CD1c-positive myeloid dendritic cell (primary cell): ENCODE results near the gene AGBL4.
"Not testable (repeated sequence)": the region's sequence is repeated elsewhere in the genome, so short reads cannot be mapped to it uniquely, and the experiment has no call there.

Experiments used
- DNase-seq: peaks from one replicate; pipeline ENCODE4 v3.0.0-alpha.2; 2016; ENCODE audit errors: extremely low spot score

AGBL4 gene

DNA sequence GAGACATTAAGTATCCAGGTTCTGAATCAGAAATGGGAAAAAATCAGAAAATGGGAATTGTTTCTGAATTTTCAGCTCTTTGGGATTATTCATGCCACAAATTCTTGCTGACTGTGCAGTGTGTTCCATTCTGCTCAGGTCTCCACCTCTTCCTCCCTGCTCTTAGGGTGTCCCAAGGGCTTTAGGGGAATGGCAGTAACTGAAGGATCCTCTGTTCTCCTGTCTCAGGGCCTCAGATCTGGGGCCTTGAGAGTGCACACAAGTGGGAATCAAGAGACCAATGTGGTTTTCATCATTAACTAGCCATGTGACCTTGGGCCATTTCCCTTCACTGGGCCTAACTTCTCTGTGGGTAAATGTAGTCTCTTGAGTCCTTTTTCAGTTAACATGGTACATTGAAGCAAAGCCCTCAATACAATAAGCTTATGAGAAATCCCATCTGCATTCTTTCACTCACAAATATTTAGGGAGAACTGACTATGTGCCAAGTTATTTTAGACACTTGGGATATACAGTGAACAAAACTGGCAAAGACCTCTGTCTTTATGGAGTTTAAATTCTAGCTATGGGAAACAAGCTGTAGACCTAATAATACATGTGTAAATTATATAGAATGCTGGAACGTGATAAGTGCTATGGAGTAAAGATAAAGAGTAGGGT, 1476.1 kb downstream of the AGBL4 start:
- DNase-seq = no peak

DNA sequence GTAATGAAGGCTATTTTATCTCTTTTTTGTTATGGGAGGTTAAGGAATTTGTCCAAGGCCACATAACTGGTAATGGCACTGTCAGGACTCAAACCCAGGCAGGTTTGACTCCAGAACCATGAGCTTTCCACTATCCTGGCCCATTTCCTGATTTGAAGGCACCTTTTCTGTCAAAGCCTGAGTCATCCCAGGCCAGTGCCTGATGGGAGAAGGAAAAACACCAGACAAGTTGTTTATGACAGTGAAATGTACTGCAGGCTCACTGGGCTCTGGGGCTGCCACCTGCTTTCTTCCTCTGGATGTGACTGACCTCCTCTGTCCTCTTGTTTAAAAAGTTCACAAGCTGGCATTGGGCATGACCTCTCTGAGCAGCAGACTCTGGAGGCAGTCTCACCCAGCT, 1479.9 kb downstream of the AGBL4 start:
- no peak for DNase-seq

DNA sequence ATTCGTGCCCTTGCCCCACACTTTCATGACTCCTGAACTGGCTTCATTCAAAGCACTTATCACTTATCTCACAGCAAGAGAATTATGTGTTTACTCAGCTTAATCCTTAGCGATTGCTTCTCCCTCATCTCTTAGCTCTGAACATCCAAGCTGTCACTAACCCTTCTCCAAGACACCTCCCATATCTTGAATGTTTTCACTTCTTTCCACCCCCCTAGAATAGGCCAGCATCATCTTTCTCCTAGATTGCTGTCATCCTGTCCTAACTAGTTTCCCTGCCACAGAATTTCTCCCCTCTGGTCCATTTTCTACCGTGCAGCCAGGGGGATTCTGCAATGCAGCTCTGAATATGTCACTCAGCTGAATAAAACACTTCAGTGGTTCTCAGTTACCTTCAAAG, 1483.2 kb downstream of the AGBL4 start:
- no peak for DNase-seq

DNA sequence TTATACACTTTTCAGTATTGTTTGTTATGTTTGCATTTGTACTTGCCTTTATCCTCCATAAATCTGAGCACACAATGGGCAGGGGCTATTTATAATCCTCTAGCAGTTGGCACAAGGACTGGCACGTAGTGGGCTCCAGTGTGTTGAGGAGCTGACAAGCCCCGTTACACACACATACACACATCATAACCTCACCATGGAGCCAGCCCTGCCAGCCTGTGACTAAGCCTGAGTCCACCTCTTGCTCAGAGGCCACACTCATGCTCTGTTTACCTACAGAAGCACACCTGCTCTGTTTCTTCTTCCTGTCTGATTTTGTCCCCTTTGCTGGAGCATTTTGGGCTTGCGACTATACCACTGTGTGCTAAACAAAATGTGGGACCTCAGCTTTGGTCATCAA, 1487.3 kb downstream of the AGBL4 start:
- DNase-seq = no peak

DNA sequence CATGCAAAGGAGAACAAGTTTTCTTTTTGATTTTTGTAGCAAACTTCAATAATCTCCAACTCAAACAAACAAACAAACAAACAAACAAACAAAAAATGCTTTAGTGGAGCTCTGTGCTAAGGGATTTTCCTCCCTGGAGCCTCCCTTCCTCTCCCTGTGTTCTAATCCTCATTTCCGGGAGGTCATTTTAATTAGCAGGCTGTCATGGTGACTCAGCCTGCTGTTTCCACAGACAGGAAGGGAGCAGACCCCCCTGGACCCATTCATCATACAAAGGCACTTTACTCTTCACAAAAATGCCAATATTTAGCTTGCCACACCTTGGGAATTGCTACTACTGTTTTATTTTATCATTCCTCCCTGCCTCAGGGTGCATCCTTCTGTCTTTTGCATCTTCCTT, 1490.8 kb downstream of the AGBL4 start:
- DNase-seq = no peak

DNA sequence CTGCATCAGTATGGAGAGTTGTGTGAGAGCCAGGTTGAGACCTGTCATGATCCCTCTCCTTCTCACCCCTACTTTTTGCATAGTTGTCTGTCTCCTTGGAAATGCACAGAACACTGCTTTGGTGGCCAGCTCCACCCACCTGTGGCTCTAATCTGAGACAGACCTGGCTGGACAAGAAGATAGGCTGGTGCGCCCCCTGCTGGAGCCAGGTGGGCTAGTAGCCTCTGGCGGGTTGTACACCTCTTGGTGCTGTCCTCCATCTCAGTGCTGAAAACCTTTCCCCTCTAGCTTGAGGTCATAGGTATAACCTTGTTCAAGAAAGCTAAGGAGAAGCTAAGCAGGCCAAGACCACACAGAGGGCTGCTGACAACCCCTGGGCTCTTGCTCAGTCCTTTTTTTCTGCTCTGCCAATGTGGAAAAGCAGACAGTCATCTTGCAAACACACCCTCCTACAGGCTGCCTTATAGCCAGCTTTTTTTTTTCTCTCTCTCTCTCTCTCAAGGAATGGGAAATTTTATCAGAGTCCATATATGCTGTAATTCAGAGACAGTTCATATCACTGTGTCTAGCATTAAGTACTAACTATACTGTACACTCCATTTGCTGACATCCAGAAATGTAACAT, 1492.9 kb downstream of the AGBL4 start:
- DNase-seq = peak; percentile 36

DNA sequence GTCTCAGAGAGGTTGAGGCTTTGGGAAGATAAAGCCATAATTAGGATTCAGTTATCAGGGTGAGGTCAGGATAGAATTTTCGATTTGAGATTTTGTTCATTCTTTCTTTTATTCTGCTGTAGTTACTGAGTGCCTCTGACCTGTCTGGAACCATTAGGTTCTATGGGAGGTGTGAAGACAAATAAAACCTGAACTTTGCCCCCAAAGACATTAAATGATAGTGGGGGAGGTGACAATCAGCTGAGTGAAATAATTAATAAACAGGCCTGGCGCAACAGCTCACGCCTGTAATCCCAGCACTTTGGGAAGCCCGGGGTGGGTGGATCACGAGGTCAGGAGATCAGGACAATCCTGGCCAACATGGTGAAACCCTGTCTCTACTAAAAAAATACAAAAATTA, 1496.7 kb downstream of the AGBL4 start:
- no peak for DNase-seq

DNA sequence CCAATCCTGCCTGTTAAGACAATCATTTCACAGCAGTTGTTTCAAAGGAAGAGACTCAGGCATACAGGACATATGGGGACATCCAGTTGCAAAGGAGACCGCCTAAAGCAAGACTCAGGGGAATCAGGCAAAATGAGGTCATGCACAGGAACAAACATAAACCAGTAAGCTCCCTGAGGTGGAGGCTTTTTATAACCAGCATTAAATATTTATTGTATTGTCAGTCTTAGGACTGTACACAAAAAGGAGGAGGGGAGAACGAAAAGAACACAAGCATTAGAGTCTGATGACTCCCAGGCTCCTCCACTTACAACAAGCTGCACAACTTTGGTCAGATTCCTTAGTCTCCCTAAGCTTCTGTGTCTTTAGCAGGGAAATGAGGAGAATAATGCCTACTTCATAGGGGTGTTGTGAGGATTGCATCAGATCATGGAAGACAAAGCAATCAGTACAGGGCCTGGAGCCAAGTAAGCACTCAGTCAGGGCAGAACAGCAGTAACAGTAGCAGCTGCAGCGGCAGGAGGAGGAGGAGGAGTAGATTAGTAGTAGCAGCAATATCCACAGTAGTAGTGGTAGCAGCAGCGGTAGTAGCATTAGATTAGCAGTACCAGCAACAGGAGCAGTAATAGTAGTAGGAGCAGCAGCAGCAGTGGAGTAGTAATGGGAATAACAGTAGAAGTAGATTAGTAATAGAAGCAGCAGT, 1497.6 kb downstream of the AGBL4 start:
- DNase-seq = no peak

DNA sequence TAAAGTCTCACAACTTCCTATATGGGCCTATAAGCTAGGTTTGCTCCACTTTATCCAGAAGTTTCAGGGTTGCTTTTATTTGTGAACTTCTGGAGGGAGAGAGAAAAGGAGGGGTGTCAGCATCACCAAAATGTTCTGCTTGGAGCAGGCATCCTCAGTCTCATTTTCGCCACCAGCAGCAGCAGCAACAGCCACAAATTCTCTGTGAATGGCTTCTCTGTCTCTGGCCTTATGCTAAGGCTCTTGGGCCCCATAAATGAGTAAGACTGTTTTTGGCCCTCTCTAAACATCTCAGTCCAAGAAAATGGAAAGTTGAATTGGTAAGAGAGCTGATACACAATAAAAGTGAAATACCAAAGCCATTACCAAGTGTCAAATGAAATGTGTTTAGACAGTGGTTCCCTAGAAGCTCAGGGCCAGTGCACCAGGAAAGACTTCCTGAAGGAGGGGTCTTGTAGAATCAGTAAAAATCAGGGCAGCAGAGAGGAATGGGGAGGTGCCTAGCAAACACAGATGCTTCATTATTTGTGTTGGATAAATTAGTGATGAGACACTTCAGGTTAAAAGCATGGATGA, 1498.8 kb downstream of the AGBL4 start:
- DNase-seq = no peak

DNA sequence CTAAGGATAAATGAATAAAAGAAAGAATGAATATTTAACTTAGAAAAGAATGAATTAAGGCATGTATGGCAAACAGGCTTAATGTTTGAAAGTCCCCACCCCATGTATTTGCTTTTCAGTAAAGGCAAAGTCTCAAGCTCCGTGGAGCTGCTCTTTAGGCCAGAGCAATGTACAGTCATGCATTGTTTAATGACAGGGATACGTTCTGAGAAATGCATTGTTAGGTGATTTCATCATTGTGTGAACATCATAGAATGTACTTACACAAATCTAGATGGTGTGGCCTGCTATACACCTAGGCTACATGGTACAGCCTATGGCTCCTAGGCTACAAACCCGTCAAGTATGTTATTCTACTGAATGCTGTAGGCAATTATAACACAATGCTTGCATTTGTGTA, 1500.2 kb downstream of the AGBL4 start:
- no peak for DNase-seq

DNA sequence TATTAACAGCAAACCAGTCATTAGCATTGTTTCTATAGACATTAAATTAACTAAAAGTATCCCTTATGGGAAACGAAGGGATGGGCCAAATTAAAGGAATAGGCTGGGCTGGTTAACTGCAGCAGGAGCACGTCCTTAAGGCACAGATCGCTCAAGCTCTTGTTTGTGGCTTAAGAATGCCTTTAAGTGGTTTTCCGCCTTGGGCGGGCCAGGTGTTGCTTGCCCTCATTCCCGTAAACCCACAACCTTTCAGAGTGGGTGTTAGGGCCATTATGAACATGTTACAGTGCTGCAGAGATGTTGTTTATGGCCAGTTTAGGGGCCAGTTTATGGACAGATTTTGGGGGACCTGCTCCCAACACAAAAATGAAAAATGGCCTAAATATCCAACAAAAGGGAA, 1503.9 kb downstream of the AGBL4 start:
- DNase-seq = not testable (repeated sequence)

DNA sequence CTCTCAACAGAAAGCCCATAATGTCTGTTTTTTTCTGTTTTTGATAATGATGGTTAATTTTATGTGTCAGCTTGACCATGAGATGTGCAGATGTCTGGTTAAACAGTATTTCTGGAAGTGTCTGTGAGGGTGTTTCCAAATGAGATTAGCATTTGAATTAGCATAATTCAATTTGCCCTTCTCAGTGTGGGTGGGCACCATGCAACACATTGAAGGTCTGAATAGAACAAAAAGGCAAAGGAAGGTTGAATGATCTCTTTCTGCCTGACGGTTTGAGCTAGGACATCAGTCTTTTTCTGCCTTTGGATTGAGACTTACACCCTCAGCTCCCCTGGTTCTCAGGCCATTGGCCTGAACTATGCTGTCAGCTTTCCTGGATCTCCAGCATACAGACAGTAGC, 1516.9 kb downstream of the AGBL4 start:
- DNase-seq = no peak

DNA sequence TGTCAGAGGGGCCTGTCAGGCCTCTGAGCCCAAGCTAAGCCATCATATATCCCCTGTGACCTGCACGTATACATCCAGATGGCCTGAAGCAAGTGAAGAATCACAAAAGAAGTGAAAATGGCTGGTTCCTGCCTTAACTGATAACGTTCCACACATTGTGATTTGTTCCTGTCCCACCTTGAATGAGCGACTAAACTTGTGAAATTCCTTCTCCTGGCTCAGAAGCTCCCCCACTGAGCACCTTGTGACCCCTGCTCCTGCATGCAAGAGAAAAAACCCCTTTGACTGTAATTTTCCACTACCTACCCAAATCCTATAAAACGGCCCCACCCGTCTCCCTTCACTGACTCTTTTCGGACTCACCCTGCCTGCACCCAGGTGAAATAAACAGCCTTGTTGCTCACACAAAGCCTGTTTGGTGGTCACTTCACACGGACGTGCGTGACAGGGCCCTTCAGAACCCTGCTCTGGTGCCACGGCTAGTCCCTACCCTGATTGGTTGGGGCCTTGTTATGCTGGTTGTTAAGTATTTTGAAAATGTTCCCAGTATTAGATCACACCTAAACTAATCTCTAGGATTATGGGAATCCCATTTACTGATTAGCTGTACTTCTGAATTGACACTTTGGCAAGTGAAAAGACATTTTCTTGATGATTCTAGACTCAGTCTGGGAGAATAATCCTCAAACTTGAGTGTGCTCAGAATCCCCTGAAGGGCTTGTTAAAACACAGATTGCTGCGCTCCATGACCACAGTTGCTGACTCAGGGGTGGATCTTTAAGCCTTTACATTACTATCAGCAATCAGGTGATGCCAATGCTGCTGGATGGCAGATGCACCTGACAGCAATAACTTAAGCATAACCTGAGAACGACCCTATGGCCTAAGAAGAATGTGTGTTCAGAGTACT, 1523.0 kb downstream of the AGBL4 start:
- DNase-seq = no peak

DNA sequence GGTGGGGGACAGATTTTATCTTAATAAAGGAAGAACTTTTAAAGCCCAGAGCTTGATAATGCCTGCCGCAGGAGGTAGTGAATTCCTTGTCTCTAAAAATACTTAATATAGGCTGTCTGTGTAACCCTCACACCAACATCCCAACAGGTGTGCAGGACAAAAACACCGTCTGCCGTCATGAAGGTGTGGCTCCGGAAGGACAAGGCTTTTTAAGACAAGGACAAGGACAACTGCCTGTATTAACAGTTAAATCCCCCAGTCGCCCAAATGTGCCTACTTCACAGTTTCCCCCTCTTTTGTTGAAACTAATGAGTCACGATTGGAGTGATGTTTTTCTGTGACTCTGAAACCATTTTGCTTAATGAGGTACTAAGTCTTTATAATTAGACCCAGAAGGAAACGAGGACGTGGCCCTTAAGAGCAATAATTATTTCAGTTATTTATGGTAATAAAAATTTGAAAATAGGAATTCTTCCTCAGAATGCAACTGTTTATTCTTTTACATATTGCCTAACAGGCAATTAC, 1524.5 kb downstream of the AGBL4 start:
- no peak for DNase-seq

DNA sequence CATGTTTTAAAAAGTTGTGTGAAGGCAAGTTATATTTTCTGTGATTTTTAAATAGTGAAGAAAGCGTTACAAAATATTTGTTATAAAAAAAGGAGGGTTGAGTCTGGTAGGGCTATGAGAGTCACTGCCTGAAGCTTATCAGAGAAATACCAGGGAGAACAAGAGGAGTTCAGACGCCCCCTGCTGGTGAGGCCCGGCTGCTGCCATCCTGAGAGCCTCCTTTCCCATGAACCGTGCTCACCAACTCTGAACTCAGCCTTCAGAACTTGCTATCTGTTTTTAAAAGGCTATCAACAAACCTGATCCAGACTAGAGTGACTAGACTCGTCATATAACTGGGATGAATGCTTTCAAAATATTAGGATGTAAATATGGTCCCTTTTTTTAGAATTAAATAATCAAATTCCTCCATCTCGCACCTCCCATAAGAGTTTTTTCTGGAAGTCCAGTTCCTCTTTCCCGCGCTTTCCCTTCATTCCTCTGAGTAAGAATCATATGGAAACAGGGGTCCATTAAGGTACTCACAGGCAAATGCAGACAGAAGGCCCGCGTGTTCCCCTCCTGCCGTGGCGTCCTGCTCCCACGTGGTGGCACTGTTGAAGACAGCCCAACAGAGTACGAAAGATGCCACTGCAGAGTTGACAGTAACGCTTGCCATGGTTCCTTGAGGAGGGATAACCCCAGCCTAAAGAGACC, 1525.5 kb downstream of the AGBL4 start:
- peak; percentile 72 for DNase-seq

DNA sequence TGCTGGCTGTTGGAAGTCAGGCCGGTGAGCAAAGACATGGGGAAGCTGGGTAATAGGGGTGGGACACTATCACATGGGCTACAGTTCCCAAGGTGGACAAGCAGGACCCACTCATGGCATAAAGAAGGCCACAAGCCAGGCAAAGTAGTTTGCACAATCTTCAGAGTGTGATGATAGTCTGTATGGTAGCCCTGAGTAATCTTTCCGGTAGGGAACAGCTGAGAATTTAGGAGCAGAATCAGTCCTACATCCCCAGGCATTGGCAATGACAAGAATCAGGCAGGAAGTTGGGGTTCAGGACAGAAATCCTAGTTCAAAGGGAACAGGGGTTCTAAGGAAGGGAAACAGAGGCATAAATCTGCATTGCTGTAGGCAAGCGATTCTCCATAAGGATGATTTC, 1527.8 kb downstream of the AGBL4 start:
- no peak for DNase-seq

DNA sequence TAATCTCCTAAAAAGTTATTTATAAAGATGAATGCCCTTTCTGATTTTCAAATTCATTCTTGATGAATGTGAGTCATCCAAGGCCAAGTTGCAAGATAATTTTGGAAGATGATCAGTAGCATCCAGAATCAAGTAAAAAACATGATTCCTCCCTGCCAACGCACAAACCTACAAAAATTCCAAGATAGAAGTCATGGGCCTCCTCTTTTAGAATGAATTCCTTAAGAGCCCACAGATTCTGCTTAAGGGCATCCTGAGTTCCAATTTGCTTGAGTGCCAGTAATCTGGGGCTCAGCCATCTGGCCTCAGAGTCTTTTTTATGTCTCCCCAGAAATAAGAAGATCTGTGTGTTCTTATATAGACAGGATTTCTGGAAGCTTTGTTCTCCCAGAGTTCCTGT, 1528.6 kb downstream of the AGBL4 start:
- DNase-seq = no peak

DNA sequence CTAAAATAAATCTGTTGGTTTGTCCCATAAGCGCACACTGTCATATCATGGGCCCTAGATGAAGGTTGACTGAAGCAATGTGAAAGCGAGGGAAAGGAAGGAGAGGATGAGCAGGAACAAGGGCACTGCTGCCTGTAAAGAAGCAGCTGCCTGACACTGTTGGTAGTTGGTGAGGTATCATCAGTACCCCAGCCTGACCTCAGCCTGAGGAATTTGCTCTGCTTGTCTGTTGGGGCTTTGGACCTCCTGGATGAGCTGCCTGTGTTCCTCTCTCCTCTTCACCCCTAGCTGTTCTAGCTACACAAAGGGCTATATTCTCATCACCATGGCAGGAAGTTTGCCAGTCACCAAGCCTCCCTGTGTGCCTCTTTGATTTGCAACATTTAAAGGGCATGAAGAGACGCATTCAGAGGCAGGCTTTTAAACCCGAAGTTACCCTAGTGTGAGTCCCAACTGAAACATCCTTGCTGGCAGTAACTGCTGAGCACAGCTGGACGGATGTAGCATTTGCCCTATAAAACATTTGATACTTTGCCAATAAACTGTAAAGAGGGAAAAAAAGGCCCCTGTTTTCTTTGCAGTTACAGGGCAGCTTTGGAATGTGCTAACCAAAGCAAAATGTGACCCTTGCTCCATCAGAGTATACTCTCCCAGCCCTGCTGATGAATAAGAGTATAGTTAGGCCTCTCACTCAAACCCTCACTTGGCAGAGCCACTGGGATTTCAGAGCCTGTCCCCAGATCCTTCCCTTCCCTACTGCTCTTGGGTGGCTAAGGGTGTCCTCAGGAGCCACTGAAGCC, 1529.6 kb downstream of the AGBL4 start:
- DNase-seq = no peak

DNA sequence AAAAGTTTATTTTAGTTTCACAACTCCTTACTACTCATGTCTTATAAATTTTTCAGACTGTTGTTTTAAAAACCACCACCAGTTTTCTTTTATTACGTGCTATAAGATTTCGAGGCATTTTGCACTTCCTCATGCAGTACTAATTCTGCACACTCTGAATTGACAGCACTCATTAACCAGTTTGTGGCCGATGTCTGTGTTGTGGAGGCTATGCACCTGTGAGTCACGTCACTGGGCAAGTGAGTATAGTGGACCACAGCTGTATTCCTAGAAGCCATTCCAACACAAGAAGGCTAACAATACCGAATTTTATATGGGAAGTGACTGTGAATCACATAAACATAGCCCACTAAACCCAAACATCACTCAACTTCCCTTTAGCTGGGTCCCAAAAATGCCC, 1530.7 kb downstream of the AGBL4 start:
- DNase-seq = no peak

DNA sequence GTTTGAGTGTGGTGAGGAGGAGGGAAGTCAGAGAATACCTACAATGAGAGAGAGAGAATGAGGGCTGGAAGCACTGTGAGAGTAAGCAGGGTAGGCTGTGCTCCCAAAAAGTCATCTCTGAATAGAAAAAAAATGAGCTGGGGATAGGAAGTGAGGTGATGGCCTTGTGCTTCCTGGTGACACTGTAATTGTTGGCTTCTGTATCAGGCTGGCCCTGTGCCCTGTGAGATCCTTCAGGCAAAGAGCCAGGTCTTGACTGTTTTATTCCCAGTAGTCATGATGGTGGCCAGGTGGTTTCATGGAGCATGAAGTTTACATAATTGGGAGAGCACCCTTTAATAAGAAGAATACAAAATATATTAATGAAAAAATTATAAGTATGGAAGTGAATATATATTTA, 1531.4 kb downstream of the AGBL4 start:
- DNase-seq = no peak
